ENCODE results near the gene WIPF3.

DNA sequence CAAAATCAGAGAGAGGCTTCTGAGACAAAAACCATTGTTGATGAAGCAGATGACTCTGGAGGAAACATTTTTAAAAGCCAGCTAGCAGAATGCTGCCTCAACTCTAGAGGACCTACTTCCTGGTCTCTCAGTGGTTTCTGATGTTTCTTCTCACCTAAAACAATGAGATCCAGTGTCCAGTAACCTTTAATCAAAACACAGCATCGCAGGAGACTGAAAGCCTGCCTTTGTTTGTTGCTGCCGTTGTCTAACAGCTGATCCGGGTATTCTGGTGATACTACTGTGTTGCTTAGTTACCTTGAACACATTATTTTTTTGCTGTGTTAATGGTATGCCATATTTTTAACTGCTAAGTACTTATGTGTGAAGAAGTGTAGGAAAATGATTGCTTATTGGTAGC, 70.9 kb downstream of the WIPF3 start:
- TF ChIP-seq ZFP30 (CRISPR knock-in tag; IDR thresholded peaks at IDR 0.05) (no peak), PPARA (CRISPR knock-in tag; IDR thresholded peaks at IDR 0.05; ENCODE audit: borderline replicate concordance) (no peak), CSDC2 (CRISPR knock-in tag; IDR thresholded peaks at IDR 0.05) (no peak)

Data from SK-N-SH treated with all-trans-retinoic acid at 6 μM for 48 hours (cell line).